ENCODE data around the gene IDH3B. TPM values are rescaled to one million over a fixed set of nuclear protein-coding genes. Genes with fewer than 3 reads are reported as not detected.

The IDH3B gene
- total RNA-seq, 1 donor from 2014 or later = 64.7 TPM

DNA sequence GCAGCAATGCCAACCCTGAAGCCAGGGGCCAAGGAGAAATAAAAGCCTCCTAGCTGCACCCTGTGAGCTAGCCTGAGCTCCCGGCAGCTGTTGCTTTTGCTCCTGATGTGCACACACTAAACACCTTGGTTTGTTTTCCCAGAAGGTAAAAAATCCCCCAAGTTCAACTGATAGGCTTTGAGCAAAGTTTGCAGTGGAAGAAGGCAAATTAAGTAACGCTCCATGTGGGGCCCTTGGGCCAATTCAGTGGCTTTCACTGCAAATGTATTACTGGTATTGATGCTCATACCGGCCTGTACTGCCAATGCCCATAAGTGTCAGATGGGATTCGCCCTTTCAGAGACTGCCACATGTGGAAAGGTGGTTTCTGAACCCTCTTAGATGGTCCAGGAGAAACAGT is 9.4 kb upstream of the IDH3B start:
- intact Hi-C loops (cut with DNase I) = no loop called here
- no peaks in the 10 kb centered on the region for H3K9me3 ChIP-seq
- H3K4me3 ChIP-seq = no peak overlapping the region
- H3K27me3 ChIP-seq (ENCODE audit: low read depth) = peaks cover 8% of the 10 kb centered on the region
- no peak for TF ChIP-seq CTCF (IDR thresholded peaks at IDR 0.05)
- H3K27ac ChIP-seq = no peak overlapping the region
- DNase-seq (no peak), ATAC-seq (no peak)
- H3K4me1 ChIP-seq = no peaks in the 10 kb centered on the region
- H3K36me3 ChIP-seq = no peaks in the 10 kb centered on the region

DNA sequence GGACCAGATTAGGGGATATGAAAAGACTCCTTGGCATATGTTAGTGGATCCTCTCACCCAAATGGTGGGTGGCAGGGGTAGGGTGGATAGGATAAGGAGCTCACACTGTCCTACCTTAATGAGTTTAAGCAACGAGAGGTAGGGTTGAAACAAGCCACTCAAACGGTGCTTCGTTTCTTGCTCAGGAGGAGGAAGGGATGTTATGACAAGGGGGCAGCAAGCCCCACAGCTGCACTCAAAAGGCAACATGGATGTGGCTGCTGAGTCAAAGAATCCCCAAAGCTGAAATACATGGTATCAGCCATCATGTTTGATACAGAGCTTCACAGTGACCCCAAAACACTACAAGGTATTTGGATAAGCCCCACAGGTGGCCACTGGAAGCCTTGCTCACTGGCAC is 8.4 kb upstream of the IDH3B start:
- H3K9me3 ChIP-seq = no peaks in the 10 kb centered on the region
- no peaks in the 10 kb centered on the region for H3K36me3 ChIP-seq
- ATAC-seq = no peak
- intact Hi-C loops (cut with DNase I) = no loop called here
- H3K27me3 ChIP-seq (ENCODE audit: low read depth) = peaks cover 4% of the 10 kb centered on the region
- no peak for DNase-seq
- H3K27ac ChIP-seq = no peak overlapping the region
- no peak overlapping the region for H3K4me3 ChIP-seq
- no peaks in the 10 kb centered on the region for H3K4me1 ChIP-seq
- TF ChIP-seq CTCF (IDR thresholded peaks at IDR 0.05) = no peak

DNA sequence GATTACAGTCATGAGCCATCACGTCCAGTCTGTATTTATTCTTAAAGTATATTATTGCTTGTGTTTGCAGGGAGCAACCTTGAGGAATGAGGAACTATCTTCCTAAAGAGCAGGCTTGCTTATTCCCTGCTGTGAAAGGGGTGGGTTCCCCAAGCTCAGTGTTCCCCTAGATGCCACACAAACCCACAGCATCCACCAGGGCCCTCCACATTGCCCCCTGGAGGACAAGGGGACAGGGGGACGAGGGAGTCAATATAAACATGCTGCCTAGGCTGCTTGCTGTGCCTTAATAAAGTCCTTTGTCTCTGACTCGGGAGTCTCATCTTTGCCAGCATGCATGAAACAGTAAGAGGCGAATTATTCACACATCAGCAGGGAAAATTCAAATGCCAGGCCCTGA is 8.0 kb upstream of the IDH3B start:
- Histone ChIP-seq H3K27me3 (ENCODE audit: low read depth) (no peaks in the 10 kb centered on the region), H3K4me3 (no peak overlapping the region), H3K4me1 (no peaks in the 10 kb centered on the region), H3K9me3 (no peaks in the 10 kb centered on the region), H3K27ac (no peak overlapping the region), H3K36me3 (no peaks in the 10 kb centered on the region)
- no peak for TF ChIP-seq CTCF (IDR thresholded peaks at IDR 0.05)
- DNase-seq (no peak), ATAC-seq (no peak)
- intact Hi-C loops (cut with DNase I) = no loop called here

DNA sequence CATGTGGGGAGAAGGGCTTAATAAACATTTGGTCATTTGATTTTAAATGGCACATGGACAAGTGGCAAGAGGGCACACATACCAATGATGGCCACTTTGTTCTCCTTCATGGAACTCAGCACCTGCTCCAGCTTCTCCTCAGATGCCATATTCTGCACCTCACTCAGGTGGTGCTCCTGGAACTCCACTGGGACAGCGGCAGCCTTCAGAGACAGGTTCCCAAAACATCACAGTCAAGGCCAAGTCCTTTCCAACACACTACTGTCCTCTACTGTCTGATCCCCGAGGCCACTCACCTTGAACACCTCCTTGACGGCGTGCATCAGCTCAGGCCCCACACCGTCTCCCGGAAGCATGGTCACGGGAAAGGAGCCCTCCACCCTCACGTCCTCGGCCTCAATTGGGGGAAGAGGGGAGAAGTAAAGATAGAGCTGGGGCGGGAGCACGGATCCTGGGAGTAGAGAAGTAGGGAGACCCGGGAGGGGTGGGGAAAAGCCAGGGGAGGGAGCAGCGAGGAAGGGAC is 591 bp downstream of the IDH3B start:
- peak overlapping the region; percentile 90 for H3K27ac ChIP-seq
- peaks cover 10% of the 10 kb centered on the region for H3K4me1 ChIP-seq
- H3K4me3 ChIP-seq = peak overlapping the region; percentile 93
- no peaks in the 10 kb centered on the region for H3K9me3 ChIP-seq
- no peak for TF ChIP-seq CTCF (IDR thresholded peaks at IDR 0.05)
- peaks cover 45% of the 10 kb centered on the region for H3K36me3 ChIP-seq
- DNase-seq = no peak
- intact Hi-C loops (cut with DNase I) = no loop called here
- no peaks in the 10 kb centered on the region for H3K27me3 ChIP-seq (ENCODE audit: low read depth)
- ATAC-seq = no peak

- H3K4me3 ChIP-seq = no peak overlapping the region
- H3K36me3 ChIP-seq = peaks cover 84% of the 10 kb centered on the region
- intact Hi-C loops (cut with DNase I) = no loop called here
- H3K27me3 ChIP-seq (ENCODE audit: low read depth) = no peaks in the 10 kb centered on the region
- ATAC-seq (no peak), DNase-seq (no peak)
- peaks cover 13% of the 10 kb centered on the region for H3K4me1 ChIP-seq
- no peak for TF ChIP-seq CTCF (IDR thresholded peaks at IDR 0.05)
- H3K27ac ChIP-seq = no peak overlapping the region
- H3K9me3 ChIP-seq = no peaks in the 10 kb centered on the region
Measured at GRCh38 chr20:2659547-2659946, 4.5 kb downstream of the IDH3B start.

Measured in lower lobe of right lung (tissue), 2 donors.